Prostate gland (tissue), 2 donors: ENCODE measurements around the gene MLYCD. TPM values are rescaled to one million over a fixed set of nuclear protein-coding genes. Genes with fewer than 3 reads are reported as not detected.

ENCODE experiments used
- DNase-seq: peaks from one replicate; pipeline ENCODE4 v3.0.0-alpha.2; 2019; ENCODE audit warnings: low spot score
- H3K27ac ChIP-seq, 2 donors: fragments of 200-600 bp; sonication (generic); 2 replicates each; pipeline ENCODE4 v1.5.1; 2017 to 2019
- H3K27me3 ChIP-seq: fragments of 200-600 bp; sonication (generic); replicated peaks from 2 replicates; pipeline ENCODE4 v1.5.1; 2019; ENCODE audit not compliant: insufficient read depth
- H3K36me3 ChIP-seq, 2 donors: fragments of 200-600 bp; sonication (generic); 1 replicate in 1 of 2; 2 replicates in 1 of 2; pipeline versions ENCODE4 v1.5.1 to v1.8.1; 2017 to 2019
- H3K4me1 ChIP-seq: fragments of 200-600 bp; sonication (generic); replicated peaks from 2 replicates; pipeline ENCODE4 v1.5.1; 2019
- H3K4me3 ChIP-seq, 2 donors: fragments of 200-600 bp; sonication (generic); 2 replicates each; pipeline ENCODE4 v1.5.1; 2017 to 2019
- H3K9me3 ChIP-seq: fragments of 200-600 bp; sonication (generic); 2 replicates; pipeline ENCODE4 v1.5.1; 2017
- CTCF ChIP-seq, 4 experiments: fragments of 200-600 bp in 2 of 4; fragments of 450-650 bp in 2 of 4; sonication (generic) in 2 of 4; IDR thresholded peaks; 1 replicate in 3 of 4; 2 replicates in 1 of 4; pipeline ENCODE4 v1.5.1; 2016 to 2019; ENCODE audit warnings: antibody characterized with exemption in 4 of 4, mild to moderate bottlenecking in 2 of 4, moderate library complexity in 2 of 4
- POLR2A ChIP-seq: fragments of 450-650 bp; IDR thresholded peaks from one replicate; pipeline ENCODE4 v1.6.1; 2016; ENCODE audit warnings: antibody characterized with exemption, mild to moderate bottlenecking
- POLR2AphosphoS5 ChIP-seq: sonication (generic); formaldehyde crosslinking; IDR thresholded peaks from one replicate; pipeline ENCODE4 v1.6.1; 2017; ENCODE audit warnings: antibody characterized with exemption
- WGBS: methylation state at CpG from one replicate; pipeline ENCODE4 v1.1.5; 2018; 5-methylcytosine and 5-hydroxymethylcytosine counted together
- intact Hi-C: fragments of 100-400 bp; cut with DNase I; formaldehyde crosslinking; loops from one replicate; pipeline ENCODE4 v1.14.2; 2022
- total RNA-seq, 2 donors: library from RNA; depleted of rRNA; stranded (reverse); fragments of >200 nt; gene quantifications; one replicate each; pipeline ENCODE4 v1.1.0, GENCODE V29; 2016

Gene MLYCD
- total RNA-seq, 2 donors from 2014 or later: 6.5 to 16.7 TPM

- no peaks in the 10 kb centered on the region for H3K27me3 ChIP-seq
- H3K4me3 ChIP-seq: no peak overlapping the region
- 88% methylated on average over 22 of the region's 22 CpGs for WGBS
- no peaks in the 10 kb centered on the region for H3K36me3 ChIP-seq
- TF ChIP-seq POLR2A (no peak), CTCF (IDR thresholded peaks at IDR 0.05) (no peak), POLR2AphosphoS5 (no peak)
- H3K27ac ChIP-seq: no peak overlapping the region
- no peak for DNase-seq
- intact Hi-C loops: no loop called here
- H3K4me1 ChIP-seq: no peaks in the 10 kb centered on the region
- no peaks in the 10 kb centered on the region for H3K9me3 ChIP-seq
Measured at GRCh38 chr16:83973581-83974385, 74.9 kb downstream of the MLYCD start.

GRCh38 chr16:83974475-83974874 lies 75.6 kb downstream of the MLYCD start:
- H3K27me3 ChIP-seq: no peaks in the 10 kb centered on the region

GRCh38 chr16:83975590-83976260 lies 76.8 kb downstream of the MLYCD start:
- intact Hi-C loops: no loop called here
- no peak for DNase-seq
- H3K27me3 ChIP-seq: no peaks in the 10 kb centered on the region
- H3K9me3 ChIP-seq: no peaks in the 10 kb centered on the region
- WGBS: 83% methylated on average over 15 of the region's 15 CpGs
- H3K27ac ChIP-seq: no peak overlapping the region
- no peaks in the 10 kb centered on the region for H3K36me3 ChIP-seq
- TF ChIP-seq POLR2AphosphoS5 (no peak), POLR2A (no peak), CTCF (IDR thresholded peaks at IDR 0.05) (no peak)
- no peak overlapping the region for H3K4me3 ChIP-seq
- no peaks in the 10 kb centered on the region for H3K4me1 ChIP-seq

More at GRCh38 chr16:83974475-83974874, 75.6 kb downstream of the MLYCD start:
- no peaks in the 10 kb centered on the region for H3K36me3 ChIP-seq
- H3K4me1 ChIP-seq: no peaks in the 10 kb centered on the region
- DNase-seq: no peak
- H3K4me3 ChIP-seq: no peak overlapping the region
- TF ChIP-seq CTCF (IDR thresholded peaks at IDR 0.05) (no peak), POLR2A (no peak), POLR2AphosphoS5 (no peak)
- no peak overlapping the region for H3K27ac ChIP-seq
- no peaks in the 10 kb centered on the region for H3K9me3 ChIP-seq
- WGBS: 55% methylated on average over 7 of the region's 7 CpGs
- intact Hi-C loops: no loop called here

Other genes starting within 250 kb of the MLYCD start
- 10 to 100 TPM; 17.4 to 18.7 TPM for gene HSBP1, start 91.1 kb upstream of the MLYCD start, total RNA-seq
- gene OSGIN1, start 54.1 kb downstream of the MLYCD start, total RNA-seq: 1 to 10 TPM; 4.4 to 9.4 TPM
- gene NECAB2, start 69.1 kb downstream of the MLYCD start, total RNA-seq: 1 to 10 TPM in 1 of 2 donors, not detected in 1; 2.8 TPM
- not detected for gene SLC38A8, start 143.7 kb downstream of the MLYCD start, total RNA-seq
- gene MBTPS1, start 217.8 kb downstream of the MLYCD start, total RNA-seq: 100 to 1,000 TPM in 1 of 2 donors, 10 to 100 TPM in 1; 79.0 to 133 TPM
- 10 to 100 TPM; 12.0 to 17.3 TPM for gene HSDL1, start 246.1 kb downstream of the MLYCD start, total RNA-seq
- gene DNAAF1, start 246.2 kb downstream of the MLYCD start, total RNA-seq: 1 to 10 TPM in 1 of 2 donors, under 1 TPM in 1; 0.32 to 8.2 TPM